Keratinocyte (primary cell): ENCODE data around the gene NUP155.

Source experiments
- EZH2 ChIP-seq: IDR thresholded peaks from one replicate; pipeline ENCODE4 v1.6.1; 2012; ENCODE audit warnings: inconsistent platforms, mild to moderate bottlenecking, low read length, moderate library complexity
- TF ChIP-seq, protein P1 (sequence below), 3 experiments: IDR thresholded peaks in 1 of 3; conservative IDR thresholded peaks in 1 of 3; optimal IDR thresholded peaks in 1 of 3; 2 replicates in 2 of 3; 3 replicates in 1 of 3; pipeline versions ENCODE3 to v1.5.1; 2011; ENCODE audit warnings: low read length in 3 of 3, mild to moderate bottlenecking in 3 of 3, moderate library complexity in 2 of 3, control low read depth in 1 of 3, inconsistent platforms in 1 of 3; ENCODE audit not compliant: insufficient read depth in 2 of 3; ENCODE audit errors: extremely low read depth in 1 of 3

DNA sequence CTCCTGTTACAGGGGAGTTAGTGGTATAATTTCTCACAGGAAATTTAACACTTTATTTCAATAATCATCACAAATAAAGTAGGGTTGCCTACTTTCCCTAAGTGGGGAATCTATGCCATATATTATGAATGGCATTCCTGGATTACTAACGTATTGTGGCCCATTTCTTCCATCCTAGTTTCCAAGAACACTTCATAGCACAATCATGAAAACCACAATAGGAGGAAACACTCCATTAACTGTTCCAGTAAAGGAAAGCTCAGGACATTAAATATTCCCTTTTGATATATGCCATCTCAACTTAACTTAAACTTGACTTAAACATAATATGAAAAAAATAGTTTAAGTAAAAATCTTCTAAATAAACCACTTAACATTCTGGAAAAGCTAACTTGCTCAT is 123.9 kb downstream of the NUP155 start:
- TF ChIP-seq, protein P1, sequence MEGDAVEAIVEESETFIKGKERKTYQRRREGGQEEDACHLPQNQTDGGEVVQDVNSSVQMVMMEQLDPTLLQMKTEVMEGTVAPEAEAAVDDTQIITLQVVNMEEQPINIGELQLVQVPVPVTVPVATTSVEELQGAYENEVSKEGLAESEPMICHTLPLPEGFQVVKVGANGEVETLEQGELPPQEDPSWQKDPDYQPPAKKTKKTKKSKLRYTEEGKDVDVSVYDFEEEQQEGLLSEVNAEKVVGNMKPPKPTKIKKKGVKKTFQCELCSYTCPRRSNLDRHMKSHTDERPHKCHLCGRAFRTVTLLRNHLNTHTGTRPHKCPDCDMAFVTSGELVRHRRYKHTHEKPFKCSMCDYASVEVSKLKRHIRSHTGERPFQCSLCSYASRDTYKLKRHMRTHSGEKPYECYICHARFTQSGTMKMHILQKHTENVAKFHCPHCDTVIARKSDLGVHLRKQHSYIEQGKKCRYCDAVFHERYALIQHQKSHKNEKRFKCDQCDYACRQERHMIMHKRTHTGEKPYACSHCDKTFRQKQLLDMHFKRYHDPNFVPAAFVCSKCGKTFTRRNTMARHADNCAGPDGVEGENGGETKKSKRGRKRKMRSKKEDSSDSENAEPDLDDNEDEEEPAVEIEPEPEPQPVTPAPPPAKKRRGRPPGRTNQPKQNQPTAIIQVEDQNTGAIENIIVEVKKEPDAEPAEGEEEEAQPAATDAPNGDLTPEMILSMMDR (optimal IDR thresholded peaks at IDR 0.05 in 1 of 3, IDR thresholded peaks at IDR 0.05 in 1 of 3, conservative IDR thresholded peaks at IDR 0.05 in 1 of 3; ENCODE audit: extremely low read depth in 1 of 3, insufficient read depth in 2 of 3, low read length in 3 of 3), result no peak
- TF ChIP-seq EZH2, result no peak
